ENCODE data around the gene CNTNAP4. TPM values are rescaled to one million over a fixed set of nuclear protein-coding genes. Genes with fewer than 3 reads are reported as not detected.

CNTNAP4 gene
- polyA plus RNA-seq, 1 of the 3 experiments (the other 2 are of a cell fraction) = not detected

- Histone ChIP-seq H2AFZ (ENCODE audit: low read depth) (no peak overlapping the region), H3K4me1 (ENCODE audit: control insufficient read depth in 1 of 2, insufficient read depth in 2 of 2, low read depth in 1 of 2, low read length in 1 of 2) (no peaks in the 10 kb centered on the region), H3K79me2 (ENCODE audit: insufficient read depth) (no peaks in the 10 kb centered on the region), H3K9ac (no peak overlapping the region), H3K27ac (ENCODE audit: low read depth in 2 of 2, low read length in 1 of 2) (no peak overlapping the region), H3K36me3 (replicated peaks in 1 of 2; ENCODE audit: control insufficient read depth in 1 of 2, insufficient read depth in 2 of 2, low read length in 1 of 2) (no peaks in the 10 kb centered on the region), H3F3A (replicated peaks; ENCODE audit: insufficient read depth) (no peaks in the 10 kb centered on the region), H4K20me1 (ENCODE audit: insufficient read depth) (no peaks in the 10 kb centered on the region), H3K4me3 (ENCODE audit: low read depth in 2 of 2, low read length in 1 of 2) (no peak overlapping the region), H3K4me2 (no peak overlapping the region), H3K9me3 (no peaks in the 10 kb centered on the region), H3K9me2 (no peaks in the 10 kb centered on the region), H3K27me3 (ENCODE audit: insufficient read depth) (no peaks in the 10 kb centered on the region)
- CTCF ChIA-PET = no interaction called here
- POLR2A ChIA-PET = no interaction called here
- TF ChIP-seq SMC3 (IDR thresholded peaks at IDR 0.05; ENCODE audit: low read depth, low read length) (no peak), MEF2A (IDR thresholded peaks at IDR 0.05; ENCODE audit: borderline replicate concordance, low read depth) (no peak), USF2 (IDR thresholded peaks at IDR 0.05; ENCODE audit: borderline replicate concordance, low read depth, low read length) (no peak)
- WGBS (ENCODE audit: low lambda C conversion rate) = 21% methylated on average over 1 of the region's 1 CpG
- no peak for DNase-seq
These were observed 241.6 kb downstream of the CNTNAP4 start for GRCh38 chr16:76518781-76519180.

GRCh38 chr16:76524356-76524755 is 247.2 kb downstream of the CNTNAP4 start:
- Histone ChIP-seq H3K79me2 (ENCODE audit: insufficient read depth) (no peaks in the 10 kb centered on the region), H2AFZ (ENCODE audit: low read depth) (no peak overlapping the region), H3K36me3 (replicated peaks in 1 of 2; ENCODE audit: control insufficient read depth in 1 of 2, insufficient read depth in 2 of 2, low read length in 1 of 2) (no peaks in the 10 kb centered on the region), H3F3A (replicated peaks; ENCODE audit: insufficient read depth) (no peaks in the 10 kb centered on the region), H3K9me2 (no peaks in the 10 kb centered on the region), H3K9ac (no peak overlapping the region), H3K4me1 (ENCODE audit: control insufficient read depth in 1 of 2, insufficient read depth in 2 of 2, low read depth in 1 of 2, low read length in 1 of 2) (no peaks in the 10 kb centered on the region; a peak in 1 of 4 replicates), H4K20me1 (ENCODE audit: insufficient read depth) (no peaks in the 10 kb centered on the region), H3K4me2 (no peak overlapping the region), H3K4me3 (ENCODE audit: low read depth in 2 of 2, low read length in 1 of 2) (no peak overlapping the region), H3K27me3 (ENCODE audit: insufficient read depth) (no peaks in the 10 kb centered on the region), H3K27ac (ENCODE audit: low read depth in 2 of 2, low read length in 1 of 2) (no peak overlapping the region), H3K9me3 (no peaks in the 10 kb centered on the region)
- ChIA-PET CTCF (interaction anchor here (1.0 to 2.5 kb wide), 2 partner anchors 10 to 129 kb away, joined by 3 to 9 read pairs; no protein-coding TSS in a partner anchor), POLR2A (no interaction called here)
- WGBS (ENCODE audit: low lambda C conversion rate) = 17% methylated on average over 2 of the region's 2 CpGs
- no peak for DNase-seq
- no peak for TF ChIP-seq JUND (IDR thresholded peaks at IDR 0.05)
- no peak for TF ChIP-seq NRF1 (IDR thresholded peaks at IDR 0.05; ENCODE audit: low read depth, low read length)
- TF ChIP-seq TAF1 (IDR thresholded peaks at IDR 0.05; ENCODE audit: borderline replicate concordance, low read depth, low read length) = no peak
- no peak for TF ChIP-seq REST (IDR thresholded peaks at IDR 0.05; ENCODE audit: low read depth, low read length)
- no peak for TF ChIP-seq IRF3 (IDR thresholded peaks at IDR 0.05; ENCODE audit: low read depth, low read length)
- TF ChIP-seq SIN3A (IDR thresholded peaks at IDR 0.05; ENCODE audit: borderline replicate concordance, low read depth, low read length) = no peak
- no peak for TF ChIP-seq MEF2A (IDR thresholded peaks at IDR 0.05; ENCODE audit: borderline replicate concordance, low read depth)
- no peak for TF ChIP-seq RAD21 (IDR thresholded peaks at IDR 0.05; ENCODE audit: low read length)
- TF ChIP-seq FOXM1 (IDR thresholded peaks at IDR 0.05; ENCODE audit: low read depth) = no peak
- no peak for TF ChIP-seq GATA2 (CRISPR knock-in tag; IDR thresholded peaks at IDR 0.05)
- TF ChIP-seq EP300 (IDR thresholded peaks at IDR 0.05; ENCODE audit: borderline replicate concordance in 1 of 2, low read depth in 1 of 2, low read length in 1 of 2) = no peak
- TF ChIP-seq GABPA (IDR thresholded peaks at IDR 0.05; ENCODE audit: low read depth) = no peak
- TF ChIP-seq, protein P1, sequence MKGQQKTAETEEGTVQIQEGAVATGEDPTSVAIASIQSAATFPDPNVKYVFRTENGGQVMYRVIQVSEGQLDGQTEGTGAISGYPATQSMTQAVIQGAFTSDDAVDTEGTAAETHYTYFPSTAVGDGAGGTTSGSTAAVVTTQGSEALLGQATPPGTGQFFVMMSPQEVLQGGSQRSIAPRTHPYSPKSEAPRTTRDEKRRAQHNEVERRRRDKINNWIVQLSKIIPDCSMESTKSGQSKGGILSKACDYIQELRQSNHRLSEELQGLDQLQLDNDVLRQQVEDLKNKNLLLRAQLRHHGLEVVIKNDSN (IDR thresholded peaks at IDR 0.05; ENCODE audit: borderline replicate concordance, low read depth) = no peak
- TF ChIP-seq POLR2AphosphoS5 (IDR thresholded peaks at IDR 0.05; ENCODE audit: low read depth, low read length) = no peak

Measured in SK-N-SH (cell line).